Esophagus squamous epithelium (tissue), 4 donors: Measurements from ENCODE around the gene GNRHR.

Experiments
- POLR2A ChIP-seq, 4 donors: fragments of 450-650 bp; IDR thresholded peaks; one replicate each; pipeline ENCODE4 v1.6.1; 2017; ENCODE audit warnings: antibody characterized with exemption in 4 of 4, mild to moderate bottlenecking in 4 of 4, moderate library complexity in 3 of 4
- TF ChIP-seq, protein P1 (sequence below), 6 experiments: fragments of 450-650 bp in 4 of 6; fragments of 200-600 bp in 2 of 6; sonication (generic) in 2 of 6; IDR thresholded peaks; one replicate each; pipeline ENCODE4 v1.5.1; 2016 to 2019; ENCODE audit warnings: antibody characterized with exemption in 6 of 6, mild to moderate bottlenecking in 4 of 6, moderate library complexity in 4 of 6

DNA sequence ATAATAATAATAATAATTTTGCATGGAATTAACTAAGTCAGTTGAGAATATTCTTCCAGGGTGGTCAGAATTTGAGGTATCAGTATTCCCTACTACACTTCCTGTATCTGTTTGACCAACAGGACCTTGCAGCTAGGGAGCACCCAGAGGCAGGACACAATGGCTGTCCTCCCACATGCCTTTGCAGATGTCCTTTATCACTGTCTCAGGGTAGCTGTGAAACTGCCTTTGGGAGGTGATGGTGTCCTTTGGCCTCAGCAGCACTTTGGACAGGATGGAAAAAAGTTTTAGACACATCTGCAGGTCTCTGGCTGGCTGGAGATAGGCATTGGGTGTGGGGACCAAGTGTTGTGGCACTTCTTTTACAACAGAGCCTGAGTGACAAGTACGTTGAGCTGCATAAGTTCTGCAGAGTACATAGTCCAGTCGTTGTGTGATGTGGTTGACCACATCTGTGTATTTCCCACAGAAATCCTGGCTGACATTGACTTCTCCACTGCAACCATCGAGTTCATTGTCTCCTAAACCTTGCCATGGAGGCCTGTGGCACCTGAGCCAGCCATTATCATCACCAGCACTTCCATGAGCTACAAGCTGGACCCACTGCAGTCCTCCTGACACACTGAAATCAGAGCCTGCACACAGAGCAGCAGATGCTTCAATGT lies 34.1 kb downstream of the GNRHR start:
- TF ChIP-seq, protein P1, sequence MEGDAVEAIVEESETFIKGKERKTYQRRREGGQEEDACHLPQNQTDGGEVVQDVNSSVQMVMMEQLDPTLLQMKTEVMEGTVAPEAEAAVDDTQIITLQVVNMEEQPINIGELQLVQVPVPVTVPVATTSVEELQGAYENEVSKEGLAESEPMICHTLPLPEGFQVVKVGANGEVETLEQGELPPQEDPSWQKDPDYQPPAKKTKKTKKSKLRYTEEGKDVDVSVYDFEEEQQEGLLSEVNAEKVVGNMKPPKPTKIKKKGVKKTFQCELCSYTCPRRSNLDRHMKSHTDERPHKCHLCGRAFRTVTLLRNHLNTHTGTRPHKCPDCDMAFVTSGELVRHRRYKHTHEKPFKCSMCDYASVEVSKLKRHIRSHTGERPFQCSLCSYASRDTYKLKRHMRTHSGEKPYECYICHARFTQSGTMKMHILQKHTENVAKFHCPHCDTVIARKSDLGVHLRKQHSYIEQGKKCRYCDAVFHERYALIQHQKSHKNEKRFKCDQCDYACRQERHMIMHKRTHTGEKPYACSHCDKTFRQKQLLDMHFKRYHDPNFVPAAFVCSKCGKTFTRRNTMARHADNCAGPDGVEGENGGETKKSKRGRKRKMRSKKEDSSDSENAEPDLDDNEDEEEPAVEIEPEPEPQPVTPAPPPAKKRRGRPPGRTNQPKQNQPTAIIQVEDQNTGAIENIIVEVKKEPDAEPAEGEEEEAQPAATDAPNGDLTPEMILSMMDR (IDR thresholded peaks at IDR 0.05): no peak
- no peak for TF ChIP-seq POLR2A (IDR thresholded peaks at IDR 0.05)
